ENCODE results near the gene TMEM131L.
A peak's percentile ranks its signal among the peaks of the same experiment; 100 is the strongest.

The TMEM131L gene

DNA sequence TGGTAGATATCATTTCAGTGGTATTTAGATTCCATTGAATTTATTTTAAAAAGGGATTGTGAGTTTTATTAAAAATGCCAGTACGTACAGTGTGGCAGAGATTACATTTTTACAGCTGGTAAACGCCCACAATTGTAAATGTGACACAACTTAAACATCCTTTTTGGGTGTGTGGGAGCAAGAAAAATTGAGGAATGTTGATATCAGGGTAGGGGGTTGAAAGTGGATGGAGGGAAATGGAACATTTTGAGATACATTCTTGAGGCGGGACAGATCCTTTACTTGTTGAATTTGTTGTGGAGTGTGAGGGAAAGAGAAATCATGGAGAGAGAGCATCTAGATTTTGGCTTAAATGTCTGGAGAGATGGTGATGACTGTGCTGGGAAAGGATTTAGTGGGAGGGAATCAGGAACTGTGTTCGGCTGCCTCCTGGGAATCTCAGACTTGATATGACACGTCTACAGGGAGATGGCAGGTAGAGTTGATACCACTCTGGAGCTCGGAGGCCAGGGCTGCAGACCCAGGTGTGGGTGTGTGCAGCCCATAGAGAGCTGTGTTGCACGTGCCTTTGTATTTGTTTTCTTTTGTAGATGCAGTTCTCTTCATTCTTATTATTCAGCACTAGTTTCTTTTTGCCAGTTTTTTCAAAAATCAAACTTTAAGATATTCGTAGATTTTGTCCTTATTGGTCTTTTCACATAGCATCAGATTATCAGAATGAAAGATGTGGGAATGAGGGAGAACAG, 10.8 kb downstream of the TMEM131L start:
- Mint-ChIP-seq H3K27ac (peak overlapping the region in 1 of 3 experiments; percentile 5), H3K4me3 (no peak overlapping the region), H3K4me1 (peaks cover 25% of the 10 kb centered on the region), H3K36me3 (ENCODE audit: low read depth) (peaks cover 40% of the 10 kb centered on the region), H3K27me3 (ENCODE audit: low read depth) (no peaks in the 10 kb centered on the region), H3K9me3 (no peaks in the 10 kb centered on the region)
- TF ChIP-seq, protein P1, sequence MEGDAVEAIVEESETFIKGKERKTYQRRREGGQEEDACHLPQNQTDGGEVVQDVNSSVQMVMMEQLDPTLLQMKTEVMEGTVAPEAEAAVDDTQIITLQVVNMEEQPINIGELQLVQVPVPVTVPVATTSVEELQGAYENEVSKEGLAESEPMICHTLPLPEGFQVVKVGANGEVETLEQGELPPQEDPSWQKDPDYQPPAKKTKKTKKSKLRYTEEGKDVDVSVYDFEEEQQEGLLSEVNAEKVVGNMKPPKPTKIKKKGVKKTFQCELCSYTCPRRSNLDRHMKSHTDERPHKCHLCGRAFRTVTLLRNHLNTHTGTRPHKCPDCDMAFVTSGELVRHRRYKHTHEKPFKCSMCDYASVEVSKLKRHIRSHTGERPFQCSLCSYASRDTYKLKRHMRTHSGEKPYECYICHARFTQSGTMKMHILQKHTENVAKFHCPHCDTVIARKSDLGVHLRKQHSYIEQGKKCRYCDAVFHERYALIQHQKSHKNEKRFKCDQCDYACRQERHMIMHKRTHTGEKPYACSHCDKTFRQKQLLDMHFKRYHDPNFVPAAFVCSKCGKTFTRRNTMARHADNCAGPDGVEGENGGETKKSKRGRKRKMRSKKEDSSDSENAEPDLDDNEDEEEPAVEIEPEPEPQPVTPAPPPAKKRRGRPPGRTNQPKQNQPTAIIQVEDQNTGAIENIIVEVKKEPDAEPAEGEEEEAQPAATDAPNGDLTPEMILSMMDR (IDR thresholded peaks at IDR 0.05; ENCODE audit: unreplicated experiment in 3 of 3) = no peak

GRCh38 chr4:153479101-153479500, 12.9 kb downstream of the TMEM131L start:
- Mint-ChIP-seq H3K27me3 (ENCODE audit: low read depth) (no peaks in the 10 kb centered on the region), H3K4me3 (no peak overlapping the region), H3K9me3 (no peaks in the 10 kb centered on the region), H3K36me3 (ENCODE audit: low read depth) (peaks cover 29% of the 10 kb centered on the region), H3K4me1 (peaks cover 36% of the 10 kb centered on the region), H3K27ac (peak overlapping the region in 1 of 3 experiments; percentile 9)
- TF ChIP-seq, protein P1 (IDR thresholded peaks at IDR 0.05; ENCODE audit: unreplicated experiment in 3 of 3) = no peak

DNA sequence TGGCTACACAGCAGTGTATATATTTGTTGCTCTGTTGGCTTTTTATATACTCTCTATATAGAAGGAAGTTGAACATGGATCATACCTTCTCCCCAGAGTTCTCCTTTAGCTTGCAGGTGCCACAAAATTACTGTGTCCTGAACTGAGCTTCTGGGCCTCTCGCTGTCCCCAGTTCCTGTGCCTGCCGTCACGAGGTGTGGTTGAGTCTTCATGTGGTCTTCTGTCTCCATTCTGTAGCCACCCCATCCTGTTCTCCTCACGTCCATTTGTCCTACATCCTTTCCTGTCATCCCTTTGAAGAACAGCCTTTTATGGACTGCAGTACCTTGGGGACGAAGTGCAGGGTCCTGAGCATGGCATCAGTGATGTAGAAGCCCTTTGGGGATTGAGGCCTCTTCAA, 14.5 kb downstream of the TMEM131L start:
- Mint-ChIP-seq H3K36me3 (ENCODE audit: low read depth) (peaks cover 14% of the 10 kb centered on the region), H3K27me3 (ENCODE audit: low read depth) (no peaks in the 10 kb centered on the region), H3K4me3 (no peak overlapping the region), H3K4me1 (peaks cover 44% of the 10 kb centered on the region), H3K27ac (peak overlapping the region in 1 of 3 experiments; percentile 52), H3K9me3 (no peaks in the 10 kb centered on the region)
- TF ChIP-seq, protein P1 (IDR thresholded peaks at IDR 0.05; ENCODE audit: unreplicated experiment in 3 of 3) = no peak

DNA sequence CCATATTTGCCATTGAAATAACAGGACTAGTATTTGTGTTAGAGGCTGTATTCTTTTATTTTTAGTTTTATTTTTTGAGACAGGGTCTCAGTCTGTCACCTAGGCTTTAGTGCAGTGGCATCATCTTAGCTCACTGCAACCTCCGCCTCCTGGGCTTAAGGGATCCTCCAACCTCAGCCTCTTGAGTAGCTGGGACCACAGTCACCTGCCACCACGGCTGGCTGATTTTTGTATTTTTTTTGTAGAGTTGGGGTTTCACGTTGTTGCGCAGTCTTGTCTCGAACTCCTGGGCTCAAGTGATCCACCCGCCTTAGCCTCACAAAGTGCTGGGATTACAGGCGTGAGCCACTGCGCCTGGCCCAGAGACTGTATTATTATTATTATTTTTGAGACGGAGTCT, 15.3 kb downstream of the TMEM131L start:
- no peaks in the 10 kb centered on the region for H3K9me3 Mint-ChIP-seq
- H3K27me3 Mint-ChIP-seq (ENCODE audit: low read depth) = no peaks in the 10 kb centered on the region
- H3K4me3 Mint-ChIP-seq = no peak overlapping the region
- peaks cover 14% of the 10 kb centered on the region for H3K36me3 Mint-ChIP-seq (ENCODE audit: low read depth)
- peaks cover 52% of the 10 kb centered on the region for H3K4me1 Mint-ChIP-seq
- TF ChIP-seq, protein P1 (IDR thresholded peaks at IDR 0.05; ENCODE audit: unreplicated experiment in 3 of 3) = no peak
- no peak overlapping the region for H3K27ac Mint-ChIP-seq

DNA sequence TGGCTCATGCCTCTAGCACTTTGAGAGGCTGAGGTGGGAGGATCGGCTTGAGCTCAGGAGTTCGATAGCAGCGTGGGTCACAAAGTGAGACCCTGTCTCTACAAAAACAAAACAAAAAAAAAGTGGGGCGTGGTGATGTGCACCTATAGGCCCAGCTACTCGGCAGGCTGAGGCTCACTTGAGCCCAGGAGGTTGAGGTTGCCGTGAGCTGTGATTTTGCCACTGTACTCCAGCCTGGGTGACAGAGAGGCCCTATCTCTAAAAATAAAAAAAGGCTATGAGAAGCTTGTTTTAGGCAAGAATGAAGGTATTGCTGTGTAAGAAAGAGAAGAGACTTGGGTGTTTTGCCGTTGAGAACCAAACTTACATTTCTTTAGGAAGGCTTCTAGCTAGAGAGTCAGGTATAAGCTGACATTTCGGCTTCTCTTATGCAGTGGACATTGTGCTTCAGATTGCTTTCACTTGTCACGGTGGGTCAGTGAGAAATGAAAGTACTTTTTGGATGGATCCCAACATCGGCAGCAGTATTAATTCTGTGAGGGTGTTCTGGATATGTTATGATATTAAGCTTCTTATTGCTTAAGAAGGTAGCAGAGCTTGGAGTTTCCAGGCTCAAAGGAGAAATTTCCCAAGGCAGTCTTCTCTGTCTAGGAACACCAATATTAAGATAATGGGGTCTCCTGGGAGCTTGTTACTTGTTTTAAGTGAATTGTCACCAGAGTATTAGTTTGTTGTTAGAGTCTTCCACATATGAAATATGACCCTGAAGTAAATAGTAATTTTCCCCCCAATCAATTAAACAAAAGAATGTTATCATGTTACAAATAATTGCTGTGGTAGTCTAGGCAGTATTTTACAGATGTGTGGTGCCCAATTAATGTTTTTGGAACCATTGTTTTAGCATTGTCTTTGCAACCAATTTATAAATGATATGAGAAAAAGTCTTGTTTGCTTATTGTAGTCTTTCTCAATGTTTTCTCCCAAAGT, 17.6 kb downstream of the TMEM131L start:
- H3K27ac Mint-ChIP-seq = no peak overlapping the region

More for the DNA sequence above, 17.6 kb downstream of the TMEM131L start:
- no peaks in the 10 kb centered on the region for H3K27me3 Mint-ChIP-seq (ENCODE audit: low read depth)
- H3K4me1 Mint-ChIP-seq = peaks cover 55% of the 10 kb centered on the region
- H3K4me3 Mint-ChIP-seq = no peak overlapping the region
- H3K9me3 Mint-ChIP-seq = no peaks in the 10 kb centered on the region
- TF ChIP-seq, protein P1 (IDR thresholded peaks at IDR 0.05; ENCODE audit: unreplicated experiment in 3 of 3) = no peak
- peaks cover 14% of the 10 kb centered on the region for H3K36me3 Mint-ChIP-seq (ENCODE audit: low read depth)
